Neural cell (in vitro differentiated cells): ENCODE data around the gene RILP. TPM values are rescaled to one million over a fixed set of nuclear protein-coding genes. Genes with fewer than 3 reads are reported as not detected.

Source experiments
- H2AFZ ChIP-seq: fragments of 200-600, 300-800 bp; sonication (generic), shearing (Covaris generic); 2 replicates; pipeline ENCODE4 v1.6.0; 2014; ENCODE audit warnings: low read depth, mild to moderate bottlenecking, antibody characterized with exemption, low read length, moderate library complexity
- H3F3A ChIP-seq: fragments of 200-600 bp; shearing (Covaris generic); 2 replicates; pipeline ENCODE4 v1.6.1; 2016; ENCODE audit warnings: mild to moderate bottlenecking, moderate library complexity, mixed read lengths, antibody characterized with exemption, low read length; ENCODE audit not compliant: insufficient read depth, poor library complexity, severe bottlenecking
- H3K27ac ChIP-seq: fragments of 200-600, 300-800 bp; sonication (generic), shearing (Covaris generic); 2 replicates; pipeline ENCODE4 v1.5.1; 2014; ENCODE audit warnings: mild to moderate bottlenecking, low read length, moderate library complexity
- H3K27me3 ChIP-seq: fragments of 300-800, 200-600 bp; sonication (generic), shearing (Covaris generic); 2 replicates; pipeline ENCODE4 v1.6.0; 2014; ENCODE audit warnings: mild to moderate bottlenecking, low read depth, low read length, moderate library complexity; ENCODE audit not compliant: insufficient read depth
- H3K36me3 ChIP-seq: fragments of 300-800, 200-600 bp; sonication (generic), shearing (Covaris generic); 2 replicates; pipeline ENCODE4 v1.5.1; 2014; ENCODE audit warnings: mild to moderate bottlenecking, antibody characterized with exemption, low read length, moderate library complexity; ENCODE audit not compliant: insufficient read depth
- H3K4me2 ChIP-seq: fragments of 300-800, 200-600 bp; sonication (generic), shearing (Covaris generic); 2 replicates; pipeline ENCODE4 v1.6.0; 2014; ENCODE audit warnings: mild to moderate bottlenecking, low read length
- H3K4me3 ChIP-seq: fragments of 300-800, 200-600 bp; sonication (generic), shearing (Covaris generic); 2 replicates; pipeline ENCODE4 v1.5.1; 2014; ENCODE audit warnings: mild to moderate bottlenecking, low read length, moderate library complexity
- H3K79me2 ChIP-seq: fragments of 200-600 bp; shearing (Covaris generic); replicated peaks from 2 replicates; pipeline ENCODE4 v1.6.0; 2014; ENCODE audit warnings: mild to moderate bottlenecking, low read length, moderate library complexity; ENCODE audit not compliant: insufficient read depth
- H3K9ac ChIP-seq: fragments of 300-800, 200-600 bp; sonication (generic), shearing (Covaris generic); 2 replicates; pipeline ENCODE4 v1.6.1; 2016; ENCODE audit warnings: mild to moderate bottlenecking, low read length, mixed read lengths
- H3K9me2 ChIP-seq: fragments of 200-600 bp; shearing (Covaris generic); 2 replicates; pipeline ENCODE4 v1.6.1; 2016; ENCODE audit warnings: mild to moderate bottlenecking, low read length, mixed read lengths; ENCODE audit not compliant: insufficient read depth
- H3K9me3 ChIP-seq: fragments of 200-600, 300-800 bp; sonication (generic), shearing (Covaris generic); 2 replicates; pipeline ENCODE4 v1.6.1; 2016; ENCODE audit warnings: mild to moderate bottlenecking, mixed run types, low read length, moderate library complexity, mixed read lengths
- H4K20me1 ChIP-seq: fragments of 200-600 bp; shearing (Covaris generic); 2 replicates; pipeline ENCODE4 v1.6.1; 2016; ENCODE audit warnings: mild to moderate bottlenecking, mixed run types; ENCODE audit not compliant: insufficient read depth
- EP300 ChIP-seq: fragments of 450-650 bp; conservative IDR thresholded peaks from 2 replicates; pipeline ENCODE4 v1.6.1; 2014; ENCODE audit warnings: antibody characterized with exemption, mild to moderate bottlenecking, moderate library complexity; ENCODE audit not compliant: poor library complexity, severe bottlenecking
- EZH2 ChIP-seq: fragments of 200-600, 300-800 bp; shearing (Covaris generic), sonication (generic); IDR thresholded peaks from 2 replicates; pipeline ENCODE4 v1.6.1; 2014; ENCODE audit warnings: antibody characterized with exemption, low read length, borderline replicate concordance, mild to moderate bottlenecking; ENCODE audit not compliant: insufficient read depth, poor library complexity, severe bottlenecking
- MXI1 ChIP-seq: fragments of 450-650 bp; conservative IDR thresholded peaks from 2 replicates; pipeline ENCODE4 v1.6.1; 2014; ENCODE audit warnings: antibody characterized with exemption, mild to moderate bottlenecking; ENCODE audit not compliant: poor library complexity, severe bottlenecking
- POLR2AphosphoS5 ChIP-seq: IDR thresholded peaks from 2 replicates; pipeline ENCODE4 v1.6.1; 2012
- RAD21 ChIP-seq: fragments of 450-650 bp; conservative IDR thresholded peaks from 2 replicates; pipeline ENCODE4 v1.6.1; 2014; ENCODE audit warnings: antibody characterized with exemption, mild to moderate bottlenecking, moderate library complexity
- REST ChIP-seq: IDR thresholded peaks from 2 replicates; pipeline ENCODE4 v1.6.1; 2012; ENCODE audit warnings: borderline replicate concordance
- TAF1 ChIP-seq: IDR thresholded peaks from 2 replicates; pipeline ENCODE4 v1.6.1; 2012; ENCODE audit warnings: low read depth
- polyA plus RNA-seq: library from polyadenylated mRNA; depleted of rRNA; stranded (reverse); fragments of >200 nt; gene quantifications from 2 replicates; pipeline ENCODE4 v1.2.3, GENCODE V29; 2014
- TF ChIP-seq, protein P1 (sequence below): fragments of 450-650 bp; IDR thresholded peaks from 2 replicates; pipeline ENCODE4 v1.5.1; 2014; ENCODE audit warnings: antibody characterized with exemption, mild to moderate bottlenecking, moderate library complexity; ENCODE audit not compliant: poor library complexity, severe bottlenecking

Gene RILP
- polyA plus RNA-seq, 1 donor from 2014 or later, result 7.5 TPM

GRCh38 chr17:1629504-1630310 is 20.0 kb downstream of the RILP start:
- Histone ChIP-seq H3K4me3 (peak overlapping the region; percentile 96), H3K27me3 (no peaks in the 10 kb centered on the region), H3K9me3 (no peaks in the 10 kb centered on the region), H4K20me1 (no peaks in the 10 kb centered on the region), H3K9me2 (no peaks in the 10 kb centered on the region), H3K9ac (peak overlapping the region; percentile 99), H3K36me3 (peaks cover 6% of the 10 kb centered on the region), H2AFZ (peak overlapping the region; percentile 69), H3K4me2 (peak overlapping the region; percentile 62), H3F3A (no peaks in the 10 kb centered on the region), H3K27ac (peak overlapping the region; percentile 99), H3K79me2 (peaks cover 34% of the 10 kb centered on the region)
- TF ChIP-seq, protein P1, sequence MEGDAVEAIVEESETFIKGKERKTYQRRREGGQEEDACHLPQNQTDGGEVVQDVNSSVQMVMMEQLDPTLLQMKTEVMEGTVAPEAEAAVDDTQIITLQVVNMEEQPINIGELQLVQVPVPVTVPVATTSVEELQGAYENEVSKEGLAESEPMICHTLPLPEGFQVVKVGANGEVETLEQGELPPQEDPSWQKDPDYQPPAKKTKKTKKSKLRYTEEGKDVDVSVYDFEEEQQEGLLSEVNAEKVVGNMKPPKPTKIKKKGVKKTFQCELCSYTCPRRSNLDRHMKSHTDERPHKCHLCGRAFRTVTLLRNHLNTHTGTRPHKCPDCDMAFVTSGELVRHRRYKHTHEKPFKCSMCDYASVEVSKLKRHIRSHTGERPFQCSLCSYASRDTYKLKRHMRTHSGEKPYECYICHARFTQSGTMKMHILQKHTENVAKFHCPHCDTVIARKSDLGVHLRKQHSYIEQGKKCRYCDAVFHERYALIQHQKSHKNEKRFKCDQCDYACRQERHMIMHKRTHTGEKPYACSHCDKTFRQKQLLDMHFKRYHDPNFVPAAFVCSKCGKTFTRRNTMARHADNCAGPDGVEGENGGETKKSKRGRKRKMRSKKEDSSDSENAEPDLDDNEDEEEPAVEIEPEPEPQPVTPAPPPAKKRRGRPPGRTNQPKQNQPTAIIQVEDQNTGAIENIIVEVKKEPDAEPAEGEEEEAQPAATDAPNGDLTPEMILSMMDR, result peak; percentile 31
- no peak for TF ChIP-seq MXI1

DNA sequence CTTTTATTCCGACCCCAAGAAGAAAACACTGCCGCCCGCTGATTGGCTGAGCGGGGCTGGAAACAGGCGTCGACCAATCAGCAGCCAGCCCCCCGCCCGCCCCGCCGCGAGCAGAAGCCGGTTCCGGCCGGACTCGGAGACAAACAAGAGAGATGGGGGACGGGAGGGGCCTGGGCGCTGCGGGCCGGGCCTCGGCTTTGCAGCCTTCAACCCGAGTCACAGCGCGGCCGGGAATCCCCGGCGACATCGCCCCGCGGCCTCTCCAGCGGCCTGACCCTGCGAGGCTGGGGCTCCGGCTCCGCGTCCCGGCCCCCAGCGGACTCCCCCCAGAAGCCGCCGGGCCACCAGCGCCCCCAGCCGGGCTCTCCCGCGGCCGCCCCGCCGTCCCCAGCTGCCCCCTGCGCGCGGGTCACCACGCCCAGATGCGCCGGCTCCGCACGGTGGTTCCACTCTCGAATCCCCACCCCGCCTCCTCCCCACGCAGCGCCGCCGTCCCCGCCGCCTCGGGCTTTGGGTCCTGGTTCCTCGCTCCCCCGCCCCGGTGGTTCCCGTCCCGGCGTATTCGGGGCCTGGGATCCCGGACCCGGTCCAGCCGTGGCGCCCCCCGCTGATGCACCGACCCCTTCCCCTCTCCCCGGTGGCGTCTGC is 20.7 kb downstream of the RILP start:
- Histone ChIP-seq H3K9ac (peak overlapping the region; percentile 99), H3F3A (no peaks in the 10 kb centered on the region), H2AFZ (peak overlapping the region; percentile 69), H3K9me2 (no peaks in the 10 kb centered on the region), H3K36me3 (peaks cover 11% of the 10 kb centered on the region), H3K27ac (peak overlapping the region; percentile 99), H3K79me2 (peaks cover 40% of the 10 kb centered on the region), H3K4me3 (peak overlapping the region; percentile 96), H3K4me2 (peak overlapping the region; percentile 62), H4K20me1 (no peaks in the 10 kb centered on the region), H3K27me3 (no peaks in the 10 kb centered on the region), H3K9me3 (no peaks in the 10 kb centered on the region)
- TF ChIP-seq EP300, result peak; percentile 73
- peak; percentile 66 for TF ChIP-seq REST
- no peak for TF ChIP-seq MXI1
- peak; percentile 90 for TF ChIP-seq POLR2AphosphoS5
- TF ChIP-seq TAF1, result peak; percentile 76
- no peak for TF ChIP-seq EZH2
- TF ChIP-seq RAD21, result peak; percentile 38
- TF ChIP-seq, protein P1, result peak; percentile 58
